Measurements from ENCODE around the gene SLC29A4. TPM values are rescaled to one million over a fixed set of nuclear protein-coding genes. Genes with fewer than 3 reads are reported as not detected.
A peak's percentile ranks its signal among the peaks of the same experiment; 100 is the strongest.
"Not testable (repeated sequence)": the region's sequence is repeated elsewhere in the genome, so short reads cannot be mapped to it uniquely, and the experiment has no call there.

The SLC29A4 gene
- total and polyA plus RNA-seq, 4 donors, result 0.13 to 2.2 (median 0.69) TPM

DNA sequence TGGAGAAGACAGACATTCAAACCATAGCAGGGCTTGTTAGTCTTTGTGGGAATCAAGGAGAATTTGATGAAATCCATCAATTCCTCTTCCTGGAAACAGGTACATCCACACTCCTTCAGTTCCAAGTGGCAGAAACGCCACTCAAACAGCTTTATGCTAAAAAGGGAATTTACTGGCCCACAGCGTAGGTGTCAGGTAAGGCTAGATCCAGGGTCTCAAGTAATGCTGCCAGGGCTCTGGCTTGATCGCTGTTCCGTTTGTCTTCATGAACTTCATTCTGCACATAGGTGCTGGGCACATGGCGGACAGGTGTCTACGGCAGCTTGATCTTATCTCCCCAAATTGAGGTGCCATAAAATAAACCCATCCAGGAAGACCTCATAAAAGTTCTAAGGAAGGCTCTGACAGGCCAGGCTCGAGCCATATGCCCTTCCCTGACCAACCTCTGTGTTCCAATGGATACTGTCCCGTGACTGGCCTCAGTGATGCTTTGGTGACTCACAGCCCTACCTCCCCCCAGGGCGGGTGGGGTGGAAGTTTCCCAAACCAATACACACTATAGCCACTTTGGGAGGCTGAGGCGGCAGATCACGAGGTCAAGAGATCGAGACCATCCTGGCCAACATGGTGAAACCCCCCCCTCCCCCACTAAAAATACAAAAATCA lies 12.6 kb upstream of the SLC29A4 start:
- H3K4me1 ChIP-seq (ENCODE audit: control insufficient read depth in 1 of 2, insufficient read depth in 2 of 2, low read length in 2 of 2); H3K9me3 ChIP-seq (ENCODE audit: control insufficient read depth, low read length); H3K27ac ChIP-seq (ENCODE audit: low read depth in 1 of 2, low read length in 2 of 2); H3K4me3 ChIP-seq (ENCODE audit: low read length in 2 of 2); ATAC-seq (ENCODE audit: low FRiP score); H3K36me3 ChIP-seq (ENCODE audit: control insufficient read depth in 1 of 2, insufficient read depth in 2 of 2, low read length in 1 of 2); intact Hi-C loops (cut with DNase I); DNase-seq; H3K27me3 ChIP-seq (ENCODE audit: control insufficient read depth in 1 of 2, insufficient read depth in 2 of 2, low read length in 1 of 2): not testable (repeated sequence)
- 82 to 91% methylated on average over 12 of the region's 12 CpGs for WGBS, 2 donors

DNA sequence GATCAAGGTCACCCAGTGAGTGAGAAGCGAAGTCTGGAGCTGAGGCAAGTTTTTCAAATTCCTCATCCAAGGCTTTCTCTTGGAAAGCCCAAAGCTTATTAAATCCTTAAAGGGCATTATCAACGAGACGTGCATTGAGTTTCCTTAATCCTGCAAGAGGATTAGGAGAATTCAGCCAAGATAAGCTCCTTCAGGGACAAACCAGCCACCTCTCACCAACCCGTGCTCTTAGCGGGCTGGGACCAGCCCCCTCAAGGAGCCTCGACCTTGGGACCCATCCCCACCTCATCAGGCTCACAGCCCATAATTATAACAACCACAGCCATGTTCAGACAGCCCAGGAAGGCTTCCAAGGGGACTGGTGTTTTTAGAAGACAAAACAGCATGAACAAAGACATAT lies 12.0 kb upstream of the SLC29A4 start:
- no peaks in the 10 kb centered on the region for H3K27me3 ChIP-seq (ENCODE audit: control insufficient read depth in 1 of 2, insufficient read depth in 2 of 2, low read length in 1 of 2)
- H3K4me3 ChIP-seq (ENCODE audit: low read length in 2 of 2), result no peak overlapping the region
- H3K27ac ChIP-seq (ENCODE audit: low read depth in 1 of 2, low read length in 2 of 2), result no peak overlapping the region
- 7 to 9% methylated on average over 6 of the region's 6 CpGs for WGBS, 2 donors
- ATAC-seq (ENCODE audit: low FRiP score) (no peak), DNase-seq (no peak)
- no peaks in the 10 kb centered on the region for H3K4me1 ChIP-seq (ENCODE audit: control insufficient read depth in 1 of 2, insufficient read depth in 2 of 2, low read length in 2 of 2)
- no peaks in the 10 kb centered on the region for H3K36me3 ChIP-seq (ENCODE audit: control insufficient read depth in 1 of 2, insufficient read depth in 2 of 2, low read length in 1 of 2)
- no peaks in the 10 kb centered on the region for H3K9me3 ChIP-seq (ENCODE audit: control insufficient read depth, low read length)
- intact Hi-C loops (cut with DNase I), result no loop called here

DNA sequence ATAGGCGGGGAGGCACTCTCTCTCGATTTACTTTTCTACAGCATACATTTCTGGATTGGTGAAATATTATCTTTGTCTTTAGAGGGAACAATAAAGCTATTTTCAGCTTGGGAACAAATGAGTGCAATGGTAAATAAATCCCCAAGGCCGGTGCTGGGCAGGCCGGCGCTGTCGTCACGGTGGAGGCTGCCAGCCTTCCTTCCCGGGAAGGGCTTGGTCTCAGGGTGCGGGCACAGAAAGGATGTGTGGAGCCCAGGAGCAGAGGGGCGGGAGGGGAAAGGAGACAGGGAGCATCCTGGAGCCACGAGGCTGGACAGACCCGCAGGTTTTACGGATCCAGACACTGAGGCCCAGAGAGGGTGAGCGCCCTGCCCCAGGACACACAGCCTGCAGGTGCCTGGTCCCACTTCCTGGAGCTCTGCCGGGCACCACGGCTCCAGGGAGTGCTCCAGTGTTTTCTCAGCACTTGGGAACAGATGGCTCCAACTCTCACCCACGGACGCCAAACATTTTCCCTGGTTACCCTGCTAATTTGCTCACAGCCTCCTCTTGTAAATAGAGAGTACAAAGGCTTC lies 8.8 kb upstream of the SLC29A4 start:
- 33 to 37% methylated on average over 18 of the region's 18 CpGs for WGBS, 2 donors
- DNase-seq; ATAC-seq (ENCODE audit: low FRiP score); intact Hi-C loops (cut with DNase I); H3K27me3 ChIP-seq (ENCODE audit: control insufficient read depth in 1 of 2, insufficient read depth in 2 of 2, low read length in 1 of 2); H3K36me3 ChIP-seq (ENCODE audit: control insufficient read depth in 1 of 2, insufficient read depth in 2 of 2, low read length in 1 of 2); H3K4me3 ChIP-seq (ENCODE audit: low read length in 2 of 2); H3K27ac ChIP-seq (ENCODE audit: low read depth in 1 of 2, low read length in 2 of 2); H3K9me3 ChIP-seq (ENCODE audit: control insufficient read depth, low read length); H3K4me1 ChIP-seq (ENCODE audit: control insufficient read depth in 1 of 2, insufficient read depth in 2 of 2, low read length in 2 of 2): not testable (repeated sequence)

DNA sequence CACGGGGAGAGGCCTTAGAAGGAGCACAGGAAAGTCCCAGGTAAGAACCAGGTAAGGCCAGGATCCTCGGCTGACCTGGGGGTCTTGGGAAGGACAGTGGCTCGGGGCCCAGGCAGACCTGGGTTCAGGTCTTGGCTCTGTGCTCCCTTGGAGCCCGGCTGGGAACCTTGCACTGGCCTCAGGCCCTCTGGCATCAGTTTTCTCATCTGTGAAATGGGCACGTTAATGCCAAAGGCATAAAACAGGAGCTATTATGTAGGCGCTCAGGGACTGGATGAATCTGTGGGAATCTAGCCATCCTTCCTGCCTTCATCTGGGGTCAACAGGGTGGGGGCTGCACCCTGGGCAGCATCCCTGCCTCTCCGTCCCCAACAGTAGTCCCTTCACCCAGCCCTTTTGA lies 8.3 kb upstream of the SLC29A4 start:
- intact Hi-C loops (cut with DNase I), result no loop called here
- 71 to 80% methylated on average over 7 of the region's 7 CpGs for WGBS, 2 donors
- H3K27me3 ChIP-seq (ENCODE audit: control insufficient read depth in 1 of 2, insufficient read depth in 2 of 2, low read length in 1 of 2), result no peaks in the 10 kb centered on the region

DNA sequence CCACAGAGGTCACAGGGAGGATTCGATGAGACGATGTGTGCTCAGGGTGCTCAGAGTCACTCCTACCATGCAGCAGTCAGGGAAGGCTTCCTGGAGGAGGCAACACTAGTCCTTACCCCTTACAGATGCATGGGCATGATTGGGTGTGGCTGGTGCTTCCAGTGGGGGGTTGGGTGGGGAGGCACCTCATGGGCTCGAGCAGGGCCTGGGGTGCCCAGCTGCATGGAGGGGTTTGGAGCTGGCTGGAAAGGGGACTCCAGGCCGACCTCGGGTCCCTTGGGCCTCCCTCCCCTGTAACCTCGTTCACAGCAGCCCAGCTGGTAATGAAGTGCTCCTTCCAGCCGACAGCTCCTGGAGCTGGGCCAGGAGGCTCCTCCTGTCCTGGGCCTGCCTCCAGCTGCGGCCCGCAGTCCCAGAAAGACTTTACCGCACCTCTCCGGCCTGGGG lies 7.7 kb upstream of the SLC29A4 start:
- H3K9me3 ChIP-seq (ENCODE audit: control insufficient read depth, low read length); H3K27me3 ChIP-seq (ENCODE audit: control insufficient read depth in 1 of 2, insufficient read depth in 2 of 2, low read length in 1 of 2); H3K4me1 ChIP-seq (ENCODE audit: control insufficient read depth in 1 of 2, insufficient read depth in 2 of 2, low read length in 2 of 2); H3K4me3 ChIP-seq (ENCODE audit: low read length in 2 of 2); DNase-seq; H3K36me3 ChIP-seq (ENCODE audit: control insufficient read depth in 1 of 2, insufficient read depth in 2 of 2, low read length in 1 of 2); intact Hi-C loops (cut with DNase I); H3K27ac ChIP-seq (ENCODE audit: low read depth in 1 of 2, low read length in 2 of 2): not testable (repeated sequence)
- 27 to 29% methylated on average over 10 to 11 of the region's 11 CpGs for whole genome bisulfite sequencing, 2 donors
- peak; percentile 16 for ATAC-seq (ENCODE audit: low FRiP score)

More for the DNA sequence above, 8.3 kb upstream of the SLC29A4 start:
- ATAC-seq (ENCODE audit: low FRiP score) (no peak), DNase-seq (no peak)
- no peak overlapping the region for H3K4me3 ChIP-seq (ENCODE audit: low read length in 2 of 2)
- no peaks in the 10 kb centered on the region for H3K36me3 ChIP-seq (ENCODE audit: control insufficient read depth in 1 of 2, insufficient read depth in 2 of 2, low read length in 1 of 2)
- no peaks in the 10 kb centered on the region for H3K9me3 ChIP-seq (ENCODE audit: control insufficient read depth, low read length)
- no peak overlapping the region for H3K27ac ChIP-seq (ENCODE audit: low read depth in 1 of 2, low read length in 2 of 2)
- H3K4me1 ChIP-seq (ENCODE audit: control insufficient read depth in 1 of 2, insufficient read depth in 2 of 2, low read length in 2 of 2), result no peaks in the 10 kb centered on the region

DNA sequence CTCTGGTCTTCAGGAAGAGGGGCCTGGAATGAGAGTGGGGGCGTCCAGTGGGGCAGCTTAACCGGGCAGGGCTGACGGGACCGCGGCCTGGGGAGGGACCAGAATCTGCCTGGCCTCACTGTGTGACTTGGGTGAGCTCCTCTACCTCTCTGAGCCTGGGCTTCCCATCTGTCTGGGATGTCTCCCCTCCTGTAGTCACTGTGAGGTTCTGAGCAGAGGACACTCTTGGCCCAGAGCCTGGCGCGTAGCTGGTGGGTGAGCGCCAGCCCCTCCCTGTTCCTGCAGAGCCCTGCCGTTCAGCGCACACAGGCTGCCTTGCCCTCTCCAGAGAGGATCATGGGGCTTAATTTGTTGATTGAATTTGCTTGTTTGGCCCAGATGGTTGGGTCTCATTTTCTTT lies 7.2 kb upstream of the SLC29A4 start:
- ATAC-seq (ENCODE audit: low FRiP score); intact Hi-C loops (cut with DNase I); H3K9me3 ChIP-seq (ENCODE audit: control insufficient read depth, low read length); H3K36me3 ChIP-seq (ENCODE audit: control insufficient read depth in 1 of 2, insufficient read depth in 2 of 2, low read length in 1 of 2); H3K4me1 ChIP-seq (ENCODE audit: control insufficient read depth in 1 of 2, insufficient read depth in 2 of 2, low read length in 2 of 2); DNase-seq; H3K27me3 ChIP-seq (ENCODE audit: control insufficient read depth in 1 of 2, insufficient read depth in 2 of 2, low read length in 1 of 2); H3K4me3 ChIP-seq (ENCODE audit: low read length in 2 of 2); H3K27ac ChIP-seq (ENCODE audit: low read depth in 1 of 2, low read length in 2 of 2): not testable (repeated sequence)
- WGBS, 2 donors, result 57 to 79% methylated on average over 10 of the region's 10 CpGs

DNA sequence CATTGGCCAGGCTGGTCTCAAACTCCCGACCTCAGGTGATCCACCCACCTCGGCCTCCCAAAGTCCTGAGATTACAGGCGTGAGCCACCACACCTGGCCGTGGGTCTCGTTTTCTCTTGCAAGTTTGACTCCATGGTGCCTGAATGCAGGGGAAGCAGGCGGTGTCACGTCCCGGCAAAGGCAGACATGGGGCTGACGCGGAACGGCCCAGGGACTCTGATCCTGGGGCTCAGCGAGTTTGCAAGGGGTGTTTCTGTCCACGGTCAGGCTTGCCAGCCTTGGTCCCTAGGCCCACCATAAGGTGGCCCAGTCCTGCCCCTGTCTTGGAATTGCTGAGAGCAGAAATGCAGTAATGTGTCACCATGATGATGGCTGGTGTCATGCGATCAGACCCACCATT lies 6.6 kb upstream of the SLC29A4 start:
- H3K27ac ChIP-seq (ENCODE audit: low read depth in 1 of 2, low read length in 2 of 2); DNase-seq; ATAC-seq (ENCODE audit: low FRiP score); H3K9me3 ChIP-seq (ENCODE audit: control insufficient read depth, low read length); H3K4me3 ChIP-seq (ENCODE audit: low read length in 2 of 2); H3K36me3 ChIP-seq (ENCODE audit: control insufficient read depth in 1 of 2, insufficient read depth in 2 of 2, low read length in 1 of 2); H3K27me3 ChIP-seq (ENCODE audit: control insufficient read depth in 1 of 2, insufficient read depth in 2 of 2, low read length in 1 of 2); intact Hi-C loops (cut with DNase I); H3K4me1 ChIP-seq (ENCODE audit: control insufficient read depth in 1 of 2, insufficient read depth in 2 of 2, low read length in 2 of 2): not testable (repeated sequence)
- WGBS, 2 donors, result 92 to 95% methylated on average over 14 of the region's 14 CpGs

DNA sequence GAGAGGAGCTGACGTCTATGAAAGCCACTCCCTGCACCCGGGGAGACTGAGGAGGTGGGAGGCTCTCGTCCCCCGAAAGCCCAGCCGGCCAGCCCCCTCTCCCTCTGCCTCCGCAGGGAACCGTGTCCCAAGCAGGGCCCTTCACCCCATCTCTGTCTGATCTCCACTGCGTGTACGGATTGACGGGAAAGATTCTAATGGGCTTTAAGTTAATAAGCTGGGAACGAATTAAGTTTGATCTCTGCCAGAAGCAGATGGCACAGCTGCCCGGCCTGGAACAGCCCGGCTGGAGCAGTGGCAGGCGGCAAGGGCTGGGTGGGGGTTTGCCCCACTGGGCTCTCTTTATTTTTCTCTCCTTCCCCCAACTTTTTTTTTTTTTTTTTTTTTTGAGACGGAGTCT lies 6.1 kb upstream of the SLC29A4 start:
- no peaks in the 10 kb centered on the region for H3K4me1 ChIP-seq (ENCODE audit: control insufficient read depth in 1 of 2, insufficient read depth in 2 of 2, low read length in 2 of 2)
- intact Hi-C loops (cut with DNase I), result no loop called here
- 80 to 83% methylated on average over 15 of the region's 15 CpGs for WGBS, 2 donors
- H3K9me3 ChIP-seq (ENCODE audit: control insufficient read depth, low read length), result no peaks in the 10 kb centered on the region
- no peak overlapping the region for H3K27ac ChIP-seq (ENCODE audit: low read depth in 1 of 2, low read length in 2 of 2)
- H3K36me3 ChIP-seq (ENCODE audit: control insufficient read depth in 1 of 2, insufficient read depth in 2 of 2, low read length in 1 of 2), result no peaks in the 10 kb centered on the region
- H3K4me3 ChIP-seq (ENCODE audit: low read length in 2 of 2), result no peak overlapping the region
- DNase-seq (no peak), ATAC-seq (ENCODE audit: low FRiP score) (no peak)
- H3K27me3 ChIP-seq (ENCODE audit: control insufficient read depth in 1 of 2, insufficient read depth in 2 of 2, low read length in 1 of 2), result no peaks in the 10 kb centered on the region

DNA sequence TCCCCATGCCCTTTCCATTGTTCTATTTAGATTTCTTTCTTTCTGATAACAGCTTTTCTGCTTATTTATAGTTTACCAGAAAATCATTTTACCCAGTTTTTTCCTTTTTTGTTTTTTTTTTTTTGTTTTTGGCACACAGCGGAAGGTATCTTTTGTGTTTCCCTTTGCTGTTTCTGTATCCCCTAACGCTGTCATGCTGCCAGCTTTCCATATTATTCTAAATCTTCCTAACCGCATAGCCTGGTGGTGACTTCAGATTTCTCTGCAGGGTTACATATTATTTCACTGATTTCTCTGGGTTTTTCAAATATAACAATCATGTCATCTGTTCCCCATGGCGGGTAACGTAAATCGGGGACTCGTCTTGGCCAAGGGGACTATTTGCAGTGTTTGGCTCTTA lies 4.0 kb upstream of the SLC29A4 start:
- no peak overlapping the region for H3K27ac ChIP-seq (ENCODE audit: low read depth in 1 of 2, low read length in 2 of 2)
- 7 to 9% methylated on average over 7 of the region's 7 CpGs for WGBS, 2 donors
- intact Hi-C loops (cut with DNase I), result no loop called here
- ATAC-seq (ENCODE audit: low FRiP score), result no peak
- no peaks in the 10 kb centered on the region for H3K36me3 ChIP-seq (ENCODE audit: control insufficient read depth in 1 of 2, insufficient read depth in 2 of 2, low read length in 1 of 2)
- H3K4me3 ChIP-seq (ENCODE audit: low read length in 2 of 2), result no peak overlapping the region
- no peaks in the 10 kb centered on the region for H3K4me1 ChIP-seq (ENCODE audit: control insufficient read depth in 1 of 2, insufficient read depth in 2 of 2, low read length in 2 of 2)
- DNase-seq, result no peak
- H3K9me3 ChIP-seq (ENCODE audit: control insufficient read depth, low read length), result no peaks in the 10 kb centered on the region
- no peaks in the 10 kb centered on the region for H3K27me3 ChIP-seq (ENCODE audit: control insufficient read depth in 1 of 2, insufficient read depth in 2 of 2, low read length in 1 of 2)
